Mesodermal cell (in vitro differentiated cells): ENCODE data around the gene TRPM2.
"Not testable (repeated sequence)": the region's sequence is repeated elsewhere in the genome, so short reads cannot be mapped to it uniquely, and the experiment has no call there.

ENCODE experiments used
- H3K27ac ChIP-seq: 2 replicates; pipeline ENCODE4 v1.7.0; 2013; ENCODE audit warnings: mild to moderate bottlenecking, low read depth, low read length, moderate library complexity; ENCODE audit not compliant: severe bottlenecking
- H3K36me3 ChIP-seq: 2 replicates; pipeline ENCODE4 v1.7.1; 2013; ENCODE audit warnings: mild to moderate bottlenecking, low read length, moderate library complexity; ENCODE audit not compliant: control insufficient read depth, insufficient read depth
- H3K4me1 ChIP-seq: one replicate; pipeline ENCODE4 v1.7.1; 2013; ENCODE audit warnings: mild to moderate bottlenecking, low read length; ENCODE audit not compliant: insufficient read depth, control insufficient read depth, poor library complexity, severe bottlenecking
- H3K4me3 ChIP-seq: 2 replicates; pipeline ENCODE4 v1.7.0; 2013; ENCODE audit warnings: low read length, control low read depth, mild to moderate bottlenecking; ENCODE audit not compliant: insufficient read depth, poor library complexity, severe bottlenecking; ENCODE audit errors: extremely low read depth
- H3K9me3 ChIP-seq: 2 replicates; pipeline ENCODE4 v1.7.1; 2013; ENCODE audit warnings: mild to moderate bottlenecking, low read length, moderate library complexity; ENCODE audit not compliant: control insufficient read depth
- WGBS, 2 experiments: methylation state at CpG; one replicate each; pipeline ENCODE4 v1.1.5; 2013; ENCODE audit warnings: missing lambda C conversion rate in 2 of 2; ENCODE audit not compliant: insufficient coverage in 2 of 2; 5-methylcytosine and 5-hydroxymethylcytosine counted together

The TRPM2 gene

GRCh38 chr21:44359396-44359795, 6.0 kb downstream of the TRPM2 start:
- no peak overlapping the region for H3K27ac ChIP-seq
- no peaks in the 10 kb centered on the region for H3K36me3 ChIP-seq
- H3K4me1 ChIP-seq = no peaks in the 10 kb centered on the region
- H3K4me3 ChIP-seq = no peak overlapping the region
- H3K9me3 ChIP-seq = no peaks in the 10 kb centered on the region
- 98 to 100% methylated on average over 3 to 5 of the region's 8 CpGs for WGBS, 2 experiments

- H3K27ac ChIP-seq = no peak overlapping the region
- no peaks in the 10 kb centered on the region for H3K4me1 ChIP-seq
- no peak overlapping the region for H3K4me3 ChIP-seq
- H3K36me3 ChIP-seq = no peaks in the 10 kb centered on the region
- H3K9me3 ChIP-seq = no peaks in the 10 kb centered on the region
- 75 to 77% methylated on average over 2 to 3 of the region's 8 CpGs for WGBS, 2 experiments
Observed at GRCh38 chr21:44360159-44360558, 6.7 kb downstream of the TRPM2 start.

GRCh38 chr21:44361903-44362302, 8.5 kb downstream of the TRPM2 start:
- not testable (repeated sequence) for H3K36me3 ChIP-seq, H3K27ac ChIP-seq
- no CpG with 5 or more reads among the region's 5 CpGs for WGBS, 2 experiments

GRCh38 chr21:44363278-44363677, 9.9 kb downstream of the TRPM2 start:
- no peaks in the 10 kb centered on the region for H3K36me3 ChIP-seq
- no peaks in the 10 kb centered on the region for H3K9me3 ChIP-seq
- H3K4me3 ChIP-seq = no peak overlapping the region
- no peaks in the 10 kb centered on the region for H3K4me1 ChIP-seq
- H3K27ac ChIP-seq = no peak overlapping the region
- no CpG with 5 or more reads among the region's 1 CpG for WGBS, 2 experiments

More at GRCh38 chr21:44361903-44362302, 8.5 kb downstream of the TRPM2 start:
- not testable (repeated sequence) for H3K4me3 ChIP-seq, H3K9me3 ChIP-seq, H3K4me1 ChIP-seq

GRCh38 chr21:44364151-44365053, 11.0 kb downstream of the TRPM2 start:
- Histone ChIP-seq H3K36me3 (no peaks in the 10 kb centered on the region), H3K9me3 (no peaks in the 10 kb centered on the region), H3K27ac (no peak overlapping the region), H3K4me3 (no peak overlapping the region), H3K4me1 (no peaks in the 10 kb centered on the region)
- WGBS, 2 experiments = 82 to 84% methylated on average over 20 of the region's 22 CpGs

GRCh38 chr21:44365251-44365966, 12.0 kb downstream of the TRPM2 start:
- no peaks in the 10 kb centered on the region for H3K36me3 ChIP-seq
- WGBS, 2 experiments = 93 to 96% methylated on average over 11 to 13 of the region's 18 CpGs
- H3K4me3 ChIP-seq = no peak overlapping the region
- H3K4me1 ChIP-seq = no peaks in the 10 kb centered on the region
- H3K27ac ChIP-seq = no peak overlapping the region
- no peaks in the 10 kb centered on the region for H3K9me3 ChIP-seq

- H3K36me3 ChIP-seq = no peaks in the 10 kb centered on the region
- no peak overlapping the region for H3K4me3 ChIP-seq
- no peaks in the 10 kb centered on the region for H3K4me1 ChIP-seq
- no peak overlapping the region for H3K27ac ChIP-seq
- no peaks in the 10 kb centered on the region for H3K9me3 ChIP-seq
- WGBS, 2 experiments = 89 to 96% methylated on average over 16 to 20 of the region's 22 CpGs
Observed at GRCh38 chr21:44365967-44366585, 12.7 kb downstream of the TRPM2 start.

GRCh38 chr21:44366586-44367211, 13.3 kb downstream of the TRPM2 start:
- 93 to 94% methylated on average over 25 to 28 of the region's 28 CpGs for WGBS, 2 experiments
- H3K4me1 ChIP-seq = no peaks in the 10 kb centered on the region
- H3K4me3 ChIP-seq = no peak overlapping the region
- no peaks in the 10 kb centered on the region for H3K9me3 ChIP-seq
- H3K27ac ChIP-seq = no peak overlapping the region
- H3K36me3 ChIP-seq = no peaks in the 10 kb centered on the region

GRCh38 chr21:44368711-44369446, 15.5 kb downstream of the TRPM2 start:
- 36 to 42% methylated on average over 27 to 32 of the region's 35 CpGs for WGBS, 2 experiments
- no peaks in the 10 kb centered on the region for H3K36me3 ChIP-seq
- no peaks in the 10 kb centered on the region for H3K9me3 ChIP-seq
- no peaks in the 10 kb centered on the region for H3K4me1 ChIP-seq
- H3K4me3 ChIP-seq = no peak overlapping the region
- no peak overlapping the region for H3K27ac ChIP-seq
